SK-N-SH (cell line): Measurements from ENCODE around the gene RNF145. TPM values are rescaled to one million over a fixed set of nuclear protein-coding genes. Genes with fewer than 3 reads are reported as not detected.

Source experiments
- CTCF ChIA-PET: fragments of 300-600, 350-600 bp; formaldehyde crosslinking; extraction: SDS; loops from one replicate; lab custom pipeline; 2021; lab: Yijun Ruan, JAX
- POLR2A ChIA-PET: fragments of 350-600 bp; sonication (Branson Sonifier 250); formaldehyde crosslinking; extraction: SDS; loops from one replicate; lab custom pipeline; 2020; ENCODE audit warnings: antibody characterized with exemption, inconsistent platforms; lab: Yijun Ruan, JAX
- DNase-seq: peaks from one replicate; pipeline ENCODE4 v3.0.0; 2012
- H2AFZ ChIP-seq: fragments of 200-600 bp; sonication (generic); 2 replicates; pipeline ENCODE4 v1.8.1; 2016; ENCODE audit warnings: antibody characterized with exemption, mild to moderate bottlenecking, low read depth
- H3F3A ChIP-seq: fragments of 200-600 bp; sonication (generic); replicated peaks from 2 replicates; pipeline ENCODE3; 2016; ENCODE audit warnings: antibody characterized with exemption, mild to moderate bottlenecking; ENCODE audit not compliant: insufficient read depth
- H3K27ac ChIP-seq, 2 experiments: fragments of 200-500 bp in 1 of 2; fragments of 200-600 bp in 1 of 2; sonication (Bioruptor generic) in 1 of 2; sonication (generic), shearing (Covaris generic) in 1 of 2; 2 replicates each; pipeline versions ENCODE4 v1.5.1 to v1.6.1; 2014 to 2016; ENCODE audit warnings: low read depth in 2 of 2, inconsistent platforms in 1 of 2, low read length in 1 of 2, mild to moderate bottlenecking in 1 of 2, mixed read lengths in 1 of 2
- H3K27me3 ChIP-seq: fragments of 200-600 bp; sonication (generic), shearing (Covaris generic); 2 replicates; pipeline ENCODE4 v1.6.1; 2016; ENCODE audit warnings: mixed run types; ENCODE audit not compliant: insufficient read depth
- H3K36me3 ChIP-seq, 2 experiments: fragments of 200-500 bp in 1 of 2; fragments of 200-600 bp in 1 of 2; sonication (Bioruptor generic) in 1 of 2; sonication (generic) in 1 of 2; replicated peaks in 1 of 2; 2 replicates each; pipeline versions ENCODE3 to v1.5.1; 2014 to 2016; ENCODE audit warnings: low read length in 1 of 2, mild to moderate bottlenecking in 1 of 2; ENCODE audit not compliant: insufficient read depth in 2 of 2, control insufficient read depth in 1 of 2
- H3K4me1 ChIP-seq, 2 experiments: fragments of 200-500 bp in 1 of 2; fragments of 200-600 bp in 1 of 2; sonication (Bioruptor generic) in 1 of 2; sonication (generic), shearing (Covaris generic) in 1 of 2; 2 replicates each; pipeline versions ENCODE4 v1.5.1 to v1.6.1; 2014 to 2016; ENCODE audit warnings: low read depth in 1 of 2, low read length in 1 of 2, mixed run types in 1 of 2; ENCODE audit not compliant: insufficient read depth in 2 of 2, control insufficient read depth in 1 of 2
- H3K4me2 ChIP-seq: fragments of 200-600 bp; sonication (generic), shearing (Covaris generic); 2 replicates; pipeline ENCODE4 v1.6.1; 2017; ENCODE audit warnings: mixed run types
- H3K4me3 ChIP-seq, 2 experiments: fragments of 200-500 bp in 1 of 2; fragments of 200-600 bp in 1 of 2; sonication (Bioruptor generic) in 1 of 2; sonication (generic), shearing (Covaris generic) in 1 of 2; 2 replicates each; pipeline versions ENCODE4 v1.5.1 to v1.8.1; 2014 to 2016; ENCODE audit warnings: low read depth in 2 of 2, inconsistent platforms in 1 of 2, low read length in 1 of 2, mild to moderate bottlenecking in 1 of 2, mixed read lengths in 1 of 2, moderate library complexity in 1 of 2
- H3K79me2 ChIP-seq: fragments of 200-600 bp; sonication (generic); 2 replicates; pipeline ENCODE4 v1.8.1; 2017; ENCODE audit warnings: mild to moderate bottlenecking; ENCODE audit not compliant: insufficient read depth
- H3K9ac ChIP-seq: fragments of 200-600 bp; sonication (generic); 2 replicates; pipeline ENCODE4 v1.6.1; 2017; ENCODE audit warnings: mixed run types
- H3K9me2 ChIP-seq: fragments of 200-600 bp; sonication (generic); 2 replicates; pipeline ENCODE4 v1.6.1; 2017; ENCODE audit warnings: mixed run types
- H3K9me3 ChIP-seq: fragments of 200-600 bp; sonication (generic); 2 replicates; pipeline ENCODE4 v1.6.1; 2017; ENCODE audit warnings: mixed run types, mild to moderate bottlenecking, moderate library complexity
- H4K20me1 ChIP-seq: fragments of 200-600 bp; sonication (generic); 2 replicates; pipeline ENCODE4 v1.6.1; 2017; ENCODE audit warnings: mild to moderate bottlenecking, mixed run types; ENCODE audit not compliant: insufficient read depth
- CHD2 ChIP-seq: fragments of 150-350 bp; IDR thresholded peaks from 2 replicates; pipeline ENCODE4 v1.6.1; 2018; ENCODE audit warnings: low read length; ENCODE audit not compliant: partially characterized antibody
- ELF1 ChIP-seq: IDR thresholded peaks from 2 replicates; pipeline ENCODE4 v1.4.0; 2012
- EP300 ChIP-seq, 2 experiments: IDR thresholded peaks; 2 replicates each; pipeline versions ENCODE4 v1.4.0 to v1.6.1; 2012; ENCODE audit warnings: borderline replicate concordance in 1 of 2, low read depth in 1 of 2, low read length in 1 of 2
- FOSL2 ChIP-seq: IDR thresholded peaks from 2 replicates; pipeline ENCODE4 v1.4.0; 2012; ENCODE audit warnings: low read depth, mild to moderate bottlenecking, moderate library complexity, borderline replicate concordance
- FOXM1 ChIP-seq: IDR thresholded peaks from 2 replicates; pipeline ENCODE4 v1.4.0; 2012; ENCODE audit warnings: low read depth, mild to moderate bottlenecking
- GABPA ChIP-seq: IDR thresholded peaks from 2 replicates; pipeline ENCODE4 v1.4.0; 2012; ENCODE audit warnings: low read depth, mild to moderate bottlenecking
- GATA2 ChIP-seq: sonication (generic); formaldehyde crosslinking; IDR thresholded peaks from 2 replicates; pipeline ENCODE4 v1.5.0; 2020; ENCODE audit warnings: mild to moderate bottlenecking, missing genetic modification reagents
- MXI1 ChIP-seq: IDR thresholded peaks from 2 replicates; pipeline ENCODE4 v1.6.1; 2012; ENCODE audit warnings: mild to moderate bottlenecking, low read depth, low read length, improper control_type of control experiment
- POLR2AphosphoS5 ChIP-seq: IDR thresholded peaks from 2 replicates; pipeline ENCODE4 v1.6.1; 2012; ENCODE audit warnings: low read depth, low read length
- REST ChIP-seq: IDR thresholded peaks from 2 replicates; pipeline ENCODE4 v1.6.1; 2012; ENCODE audit warnings: mild to moderate bottlenecking, low read depth, low read length, moderate library complexity
- RFX5 ChIP-seq: IDR thresholded peaks from 2 replicates; pipeline ENCODE4 v1.6.1; 2012; ENCODE audit warnings: mild to moderate bottlenecking, improper control_type of control experiment, low read length
- SIN3A ChIP-seq: IDR thresholded peaks from 2 replicates; pipeline ENCODE4 v1.6.1; 2012; ENCODE audit warnings: low read depth, mild to moderate bottlenecking, low read length, moderate library complexity, borderline replicate concordance
- TAF1 ChIP-seq: IDR thresholded peaks from 2 replicates; pipeline ENCODE4 v1.6.1; 2012; ENCODE audit warnings: low read depth, mild to moderate bottlenecking, low read length, moderate library complexity, borderline replicate concordance
- TCF12 ChIP-seq: IDR thresholded peaks from 2 replicates; pipeline ENCODE4 v1.4.0; 2012
- TEAD4 ChIP-seq: IDR thresholded peaks from 2 replicates; pipeline ENCODE4 v1.4.0; 2012; ENCODE audit warnings: mild to moderate bottlenecking, borderline replicate concordance; ENCODE audit not compliant: insufficient read depth
- YY1 ChIP-seq: IDR thresholded peaks from 2 replicates; pipeline ENCODE4 v1.4.0; 2012; ENCODE audit warnings: low read depth, mild to moderate bottlenecking
- ZBTB33 ChIP-seq: IDR thresholded peaks from 2 replicates; pipeline ENCODE4 v1.4.0; 2012; ENCODE audit warnings: low read depth, borderline replicate concordance
- WGBS: methylation state at CpG from one replicate; pipeline ENCODE4 v1.1.6; 2017; ENCODE audit warnings: low lambda C conversion rate; 5-methylcytosine and 5-hydroxymethylcytosine counted together
- polyA plus RNA-seq, 3 experiments: library from polyadenylated mRNA; depleted of rRNA; stranded (reverse); fragments of >200 nt; gene quantifications; 2 replicates each; pipeline ENCODE4 v1.2.3, GENCODE V29; 2012
- TF ChIP-seq, protein P1 (sequence below): IDR thresholded peaks from 2 replicates; pipeline ENCODE4 v1.4.0; 2012; ENCODE audit warnings: low read depth
- TF ChIP-seq, protein P2 (sequence below): fragments of 200-600 bp; sonication (generic); IDR thresholded peaks from 2 replicates; pipeline ENCODE4 v1.6.1; 2017; ENCODE audit warnings: antibody characterized with exemption, mild to moderate bottlenecking, moderate library complexity
- TF ChIP-seq, protein P3 (sequence below): IDR thresholded peaks from 2 replicates; pipeline ENCODE4 v1.4.0; 2012; ENCODE audit warnings: low read depth, borderline replicate concordance

RNF145 gene
- polyA plus RNA-seq, 1 of the 3 experiments (the other 2 are of a cell fraction) = 36.1 TPM

- TF ChIP-seq EP300 (IDR thresholded peaks at IDR 0.05; ENCODE audit: borderline replicate concordance in 1 of 2, low read depth in 1 of 2, low read length in 1 of 2) = peak in 1 of 2 experiments; percentile 68; a peak in 1 of 4 replicates
- TF ChIP-seq GABPA = no peak
- no peak for TF ChIP-seq ZBTB33
- no peak for TF ChIP-seq SIN3A
- peak; percentile 85 for TF ChIP-seq FOSL2
- no peak for TF ChIP-seq FOXM1
- TF ChIP-seq MXI1 = no peak
- no peak for TF ChIP-seq CHD2
These were observed 30.4 kb downstream of the RNF145 start (continued) for GRCh38 chr5:159178978-159179377.

- H3K79me2 ChIP-seq = peaks cover 52% of the 10 kb centered on the region
- no peak for TF ChIP-seq POLR2AphosphoS5
- TF ChIP-seq ELF1 = no peak
- TF ChIP-seq TAF1 = no peak
- TF ChIP-seq, protein P1, sequence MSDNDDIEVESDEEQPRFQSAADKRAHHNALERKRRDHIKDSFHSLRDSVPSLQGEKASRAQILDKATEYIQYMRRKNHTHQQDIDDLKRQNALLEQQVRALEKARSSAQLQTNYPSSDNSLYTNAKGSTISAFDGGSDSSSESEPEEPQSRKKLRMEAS = no peak
- no peak for TF ChIP-seq GATA2 (CRISPR knock-in tag)
- no peak for TF ChIP-seq TCF12
- no peak for TF ChIP-seq TEAD4
- no peak for TF ChIP-seq GABPA
- TF ChIP-seq YY1 = no peak
- TF ChIP-seq ZBTB33 = no peak
- TF ChIP-seq RFX5 = no peak
- no peak for TF ChIP-seq REST
- TF ChIP-seq, protein P2, sequence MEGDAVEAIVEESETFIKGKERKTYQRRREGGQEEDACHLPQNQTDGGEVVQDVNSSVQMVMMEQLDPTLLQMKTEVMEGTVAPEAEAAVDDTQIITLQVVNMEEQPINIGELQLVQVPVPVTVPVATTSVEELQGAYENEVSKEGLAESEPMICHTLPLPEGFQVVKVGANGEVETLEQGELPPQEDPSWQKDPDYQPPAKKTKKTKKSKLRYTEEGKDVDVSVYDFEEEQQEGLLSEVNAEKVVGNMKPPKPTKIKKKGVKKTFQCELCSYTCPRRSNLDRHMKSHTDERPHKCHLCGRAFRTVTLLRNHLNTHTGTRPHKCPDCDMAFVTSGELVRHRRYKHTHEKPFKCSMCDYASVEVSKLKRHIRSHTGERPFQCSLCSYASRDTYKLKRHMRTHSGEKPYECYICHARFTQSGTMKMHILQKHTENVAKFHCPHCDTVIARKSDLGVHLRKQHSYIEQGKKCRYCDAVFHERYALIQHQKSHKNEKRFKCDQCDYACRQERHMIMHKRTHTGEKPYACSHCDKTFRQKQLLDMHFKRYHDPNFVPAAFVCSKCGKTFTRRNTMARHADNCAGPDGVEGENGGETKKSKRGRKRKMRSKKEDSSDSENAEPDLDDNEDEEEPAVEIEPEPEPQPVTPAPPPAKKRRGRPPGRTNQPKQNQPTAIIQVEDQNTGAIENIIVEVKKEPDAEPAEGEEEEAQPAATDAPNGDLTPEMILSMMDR = no peak
- no peak for TF ChIP-seq EP300 (IDR thresholded peaks at IDR 0.05; ENCODE audit: borderline replicate concordance in 1 of 2, low read depth in 1 of 2, low read length in 1 of 2)
- TF ChIP-seq, protein P3, sequence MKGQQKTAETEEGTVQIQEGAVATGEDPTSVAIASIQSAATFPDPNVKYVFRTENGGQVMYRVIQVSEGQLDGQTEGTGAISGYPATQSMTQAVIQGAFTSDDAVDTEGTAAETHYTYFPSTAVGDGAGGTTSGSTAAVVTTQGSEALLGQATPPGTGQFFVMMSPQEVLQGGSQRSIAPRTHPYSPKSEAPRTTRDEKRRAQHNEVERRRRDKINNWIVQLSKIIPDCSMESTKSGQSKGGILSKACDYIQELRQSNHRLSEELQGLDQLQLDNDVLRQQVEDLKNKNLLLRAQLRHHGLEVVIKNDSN = no peak
- TF ChIP-seq, all 33 proteins: peak for 0
- Histone ChIP-seq H2AFZ (no peak overlapping the region), H3K36me3 (peaks cover 50 to 52% of the 10 kb centered on the region in 2 experiments), H3K9ac (no peak overlapping the region), H3K9me2 (no peaks in the 10 kb centered on the region), H3K4me2 (no peak overlapping the region), H3K9me3 (no peaks in the 10 kb centered on the region), H3F3A (peaks cover 30% of the 10 kb centered on the region), H3K27ac (peak overlapping the region in 1 of 2 experiments; percentile 37; a peak in 3 of 4 replicates), H3K4me3 (no peak overlapping the region), H3K4me1 (peaks cover 0 to 31% of the 10 kb centered on the region in 2 experiments; a peak in 3 of 4 replicates), H3K27me3 (no peaks in the 10 kb centered on the region), H4K20me1 (no peaks in the 10 kb centered on the region)
- POLR2A ChIA-PET = no interaction called here
- WGBS = 27% methylated on average over 1 of the region's 1 CpG
- CTCF ChIA-PET = interaction anchor here (0.7 to 1.0 kb wide), 3 partner anchors 19 to 82 kb away, joined by 3 to 4 read pairs (median 3); no protein-coding TSS in a partner anchor
- no peak for DNase-seq
These were observed 33.8 kb downstream of the RNF145 start for GRCh38 chr5:159175547-159175946.
